Ectodermal cell (in vitro differentiated cells): ENCODE data around the gene SPTBN1.

Experiments
- H3K27ac ChIP-seq: 2 replicates; pipeline ENCODE4 v1.7.0; 2013; ENCODE audit warnings: mild to moderate bottlenecking, low read depth, low read length; ENCODE audit not compliant: insufficient read depth, poor library complexity, severe bottlenecking
- H3K27me3 ChIP-seq: 2 replicates; pipeline ENCODE4 v1.7.0; 2013; ENCODE audit warnings: mild to moderate bottlenecking, low read length; ENCODE audit not compliant: insufficient read depth, control insufficient read depth, poor library complexity, severe bottlenecking
- H3K36me3 ChIP-seq: one replicate; pipeline ENCODE4 v1.7.0; 2013; ENCODE audit warnings: low read length; ENCODE audit not compliant: control insufficient read depth, insufficient read depth
- H3K4me1 ChIP-seq: one replicate; pipeline ENCODE4 v1.7.0; 2013; ENCODE audit warnings: low read length; ENCODE audit not compliant: control insufficient read depth, insufficient read depth
- H3K4me3 ChIP-seq: 2 replicates; pipeline ENCODE4 v1.7.0; 2013; ENCODE audit warnings: low read depth, low read length, control low read depth; ENCODE audit not compliant: insufficient read depth
- H3K9me3 ChIP-seq: 2 replicates; pipeline ENCODE4 v1.7.0; 2013; ENCODE audit warnings: mild to moderate bottlenecking, low read length, moderate library complexity; ENCODE audit not compliant: control insufficient read depth
- WGBS, 2 experiments: methylation state at CpG; one replicate each; pipeline ENCODE4 v1.1.7; 2013; ENCODE audit warnings: missing lambda C conversion rate in 2 of 2; 5-methylcytosine and 5-hydroxymethylcytosine counted together

SPTBN1 gene

DNA sequence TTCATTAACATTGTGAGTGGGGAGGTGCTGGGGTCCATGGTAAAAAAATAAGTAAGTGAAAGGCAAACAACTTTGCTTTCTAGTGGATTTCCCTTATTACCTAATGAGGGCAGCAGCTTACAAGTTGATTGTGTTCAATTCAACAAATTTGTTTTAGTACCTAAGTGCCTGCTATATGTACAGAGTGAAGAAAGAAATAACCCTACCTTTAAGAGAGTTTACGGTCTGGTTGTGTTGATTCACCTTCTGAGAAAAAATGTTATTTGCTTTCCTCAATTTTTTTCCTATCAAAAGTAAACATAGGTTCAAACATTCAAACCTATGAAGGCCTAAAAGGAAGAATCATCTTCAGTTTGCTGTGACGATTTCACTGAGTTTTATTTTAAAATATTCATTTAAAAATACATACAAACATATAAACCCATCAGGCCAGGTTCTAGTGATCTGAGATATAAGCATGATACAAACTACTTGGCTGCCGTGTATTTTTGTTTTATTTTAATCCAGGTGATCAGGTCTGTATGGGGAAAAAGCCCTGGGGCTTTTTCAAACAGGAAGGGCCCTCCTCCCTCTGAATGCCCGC lies 1.5 kb upstream of the SPTBN1 start:
- Histone ChIP-seq H3K27ac (no peak overlapping the region), H3K4me1 (peaks cover 4% of the 10 kb centered on the region), H3K27me3 (peaks cover 36% of the 10 kb centered on the region), H3K9me3 (no peaks in the 10 kb centered on the region), H3K4me3 (peak overlapping the region; percentile 70), H3K36me3 (no peaks in the 10 kb centered on the region)
- WGBS, 2 experiments: 17 to 46% methylated on average over 2 to 3 of the region's 4 CpGs

DNA sequence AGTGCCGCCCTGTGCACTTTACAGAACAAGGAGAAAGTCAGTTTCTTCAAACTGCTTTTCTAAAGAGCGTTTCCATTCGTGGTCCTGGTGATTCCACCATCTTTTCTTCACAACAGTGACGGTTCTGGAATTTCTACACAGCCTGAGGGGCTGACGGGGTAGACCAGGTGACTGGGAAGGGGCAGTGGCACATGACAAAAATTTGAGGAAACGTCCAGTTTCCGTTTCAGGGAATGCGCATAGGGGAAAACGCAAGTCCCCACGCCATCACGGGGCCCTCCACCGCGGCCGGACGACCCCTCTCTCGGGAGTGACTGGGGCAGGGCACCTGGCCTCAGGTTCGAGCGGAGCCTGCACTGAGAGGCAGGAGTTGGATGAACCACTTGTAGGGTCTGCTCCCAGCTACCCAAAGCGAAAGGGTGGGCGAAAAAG lies 980 bp upstream of the SPTBN1 start:
- Histone ChIP-seq H3K27ac (peak overlapping the region; percentile 74), H3K4me1 (peaks cover 4% of the 10 kb centered on the region), H3K36me3 (no peaks in the 10 kb centered on the region), H3K9me3 (no peaks in the 10 kb centered on the region), H3K4me3 (peak overlapping the region; percentile 70), H3K27me3 (peaks cover 36% of the 10 kb centered on the region)
- WGBS, 2 experiments: 3 to 4% methylated on average over 20 of the region's 20 CpGs

DNA sequence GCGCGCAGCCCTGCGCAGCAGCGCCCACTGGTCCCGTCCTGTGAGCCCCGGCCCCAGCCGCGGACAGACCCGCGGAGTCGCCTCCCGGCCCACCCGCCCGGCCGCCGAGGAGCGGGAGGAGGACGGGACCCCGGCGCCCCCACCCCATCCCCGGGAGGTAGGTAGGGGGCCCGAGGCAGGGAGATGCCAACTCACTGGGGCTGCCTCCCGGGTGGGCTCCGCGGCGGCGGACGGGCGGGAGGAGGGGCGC lies 160 bp downstream of the SPTBN1 start:
- 0% methylated on average over 30 of the region's 30 CpGs for WGBS, 2 experiments
- Histone ChIP-seq H3K36me3 (no peaks in the 10 kb centered on the region), H3K4me3 (peak overlapping the region; percentile 70), H3K4me1 (peaks cover 4% of the 10 kb centered on the region), H3K27me3 (peaks cover 36% of the 10 kb centered on the region), H3K27ac (peak overlapping the region; percentile 50), H3K9me3 (no peaks in the 10 kb centered on the region)

DNA sequence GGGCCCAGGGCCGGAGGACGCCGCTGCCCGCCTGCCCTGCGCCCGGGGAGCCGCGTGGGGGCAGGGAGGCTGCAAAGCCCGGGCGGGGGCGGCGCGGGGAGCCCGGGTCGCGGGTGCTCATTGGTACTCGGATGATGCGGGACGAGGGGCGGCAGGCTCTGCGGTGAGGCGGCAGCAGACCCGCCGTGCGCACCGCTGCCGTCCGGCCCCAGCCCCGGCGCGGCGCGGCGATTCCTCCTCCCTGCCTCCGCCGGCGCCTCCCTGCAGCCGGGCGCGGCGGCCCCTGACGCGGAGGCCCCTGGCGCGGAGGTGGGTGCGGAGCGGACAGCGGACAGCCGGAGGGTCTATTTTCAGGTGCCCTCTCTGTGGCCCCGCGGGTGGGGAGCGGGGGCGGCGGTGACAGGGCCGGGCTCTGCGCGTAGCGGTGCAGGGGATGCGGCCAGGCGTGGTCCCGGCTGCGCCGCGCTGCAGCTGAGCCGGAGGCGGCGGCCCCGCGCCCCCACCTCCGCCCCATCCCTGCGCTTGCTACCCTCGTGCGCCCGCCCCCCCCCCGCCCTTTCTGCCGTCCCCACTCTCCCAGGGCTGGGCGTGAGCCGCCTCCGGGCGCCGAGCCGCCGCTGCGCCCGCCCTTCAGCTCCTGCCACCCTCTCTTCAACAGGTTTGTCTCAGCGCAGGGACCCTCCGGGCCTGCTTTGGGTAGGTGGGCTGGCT lies 640 bp downstream of the SPTBN1 start:
- Histone ChIP-seq H3K4me1 (peaks cover 4% of the 10 kb centered on the region), H3K9me3 (no peaks in the 10 kb centered on the region), H3K36me3 (no peaks in the 10 kb centered on the region), H3K27ac (no peak overlapping the region), H3K4me3 (peak overlapping the region; percentile 70), H3K27me3 (peaks cover 36% of the 10 kb centered on the region)
- 0 to 1% methylated on average over 83 to 87 of the region's 87 CpGs for WGBS, 2 experiments

DNA sequence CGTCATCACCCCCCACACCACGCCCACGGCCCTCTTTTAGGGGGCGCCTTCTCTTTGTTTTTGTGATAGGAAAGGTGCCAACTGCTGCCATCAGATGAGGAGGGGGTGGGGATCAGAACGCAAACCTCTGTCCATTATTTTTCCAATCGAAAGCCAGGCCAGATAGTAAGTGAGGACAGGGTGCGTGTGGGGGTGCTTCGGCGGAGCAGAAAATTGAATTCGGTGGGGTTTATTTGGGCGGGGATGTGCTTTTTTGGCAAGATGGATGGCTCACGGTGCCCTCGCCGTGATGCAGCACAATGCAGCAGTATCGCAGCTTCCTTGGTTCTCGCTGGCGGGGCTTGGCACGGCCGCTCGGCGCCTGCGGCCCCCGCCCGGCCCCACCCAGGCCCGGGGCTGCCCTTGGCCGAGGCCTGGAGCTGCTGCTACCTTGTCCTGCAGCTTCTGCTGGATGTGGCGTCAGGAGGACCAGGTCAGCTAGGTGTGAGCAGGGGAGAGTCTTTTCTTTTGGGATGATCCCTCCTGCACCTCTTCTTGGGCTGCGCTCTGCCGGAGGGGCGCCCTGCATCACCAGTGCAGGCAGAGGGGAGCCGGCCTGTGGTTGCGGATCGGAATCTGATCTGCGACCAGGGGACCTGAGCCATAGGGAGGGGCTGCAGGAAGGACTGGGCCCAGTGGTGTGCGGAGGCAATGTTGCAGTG lies 1.3 kb downstream of the SPTBN1 start:
- H3K4me3 ChIP-seq: peak overlapping the region; percentile 70
- peaks cover 36% of the 10 kb centered on the region for H3K27me3 ChIP-seq
- no peaks in the 10 kb centered on the region for H3K9me3 ChIP-seq
- H3K4me1 ChIP-seq: peaks cover 4% of the 10 kb centered on the region
- WGBS, 2 experiments: 0% methylated on average over 33 to 35 of the region's 35 CpGs
- no peak overlapping the region for H3K27ac ChIP-seq
- H3K36me3 ChIP-seq: no peaks in the 10 kb centered on the region

DNA sequence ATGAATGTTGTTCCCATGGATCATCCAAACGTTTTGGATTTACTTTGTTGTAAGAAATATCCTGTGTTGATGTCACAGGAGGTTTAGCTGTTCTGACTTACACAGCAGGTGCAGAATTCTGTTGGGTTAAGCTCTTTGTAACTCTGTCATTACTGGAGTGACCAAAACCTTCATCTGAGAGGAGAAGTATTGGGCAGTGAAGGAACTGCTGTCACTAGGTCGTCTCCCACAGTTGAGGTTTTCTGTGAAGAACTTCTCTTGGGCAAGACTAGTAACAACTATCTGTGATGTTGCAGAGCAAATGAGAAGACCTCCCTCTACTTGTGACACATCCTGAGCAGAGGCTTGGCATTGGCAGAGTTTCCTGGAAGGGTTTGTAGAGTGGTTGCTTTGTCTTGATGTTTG lies 2.9 kb downstream of the SPTBN1 start:
- Histone ChIP-seq H3K4me3 (no peak overlapping the region), H3K27ac (no peak overlapping the region), H3K9me3 (no peaks in the 10 kb centered on the region), H3K27me3 (peaks cover 34% of the 10 kb centered on the region), H3K36me3 (no peaks in the 10 kb centered on the region), H3K4me1 (peaks cover 4% of the 10 kb centered on the region)
- 59 to 65% methylated on average over 2 of the region's 2 CpGs for WGBS, 2 experiments

DNA sequence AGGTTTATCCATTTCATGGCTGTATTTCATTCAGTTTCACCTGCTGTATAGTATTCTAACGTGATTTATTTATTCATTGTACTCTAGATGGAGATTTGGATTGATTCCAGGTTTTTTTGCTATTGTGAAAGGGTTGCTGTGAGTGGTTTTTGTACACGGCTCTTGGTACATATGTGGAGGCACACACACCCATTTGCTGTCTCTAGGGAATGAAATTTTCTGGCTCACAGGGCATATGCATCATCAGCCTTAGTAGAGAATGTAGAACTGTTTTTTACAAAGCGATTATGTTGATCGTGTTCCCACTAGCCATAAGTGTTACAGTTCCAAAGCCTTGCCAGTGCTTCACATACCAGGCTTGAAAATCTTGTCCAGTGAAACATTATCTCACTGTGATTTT lies 5.1 kb downstream of the SPTBN1 start:
- no peaks in the 10 kb centered on the region for H3K4me1 ChIP-seq

DNA sequence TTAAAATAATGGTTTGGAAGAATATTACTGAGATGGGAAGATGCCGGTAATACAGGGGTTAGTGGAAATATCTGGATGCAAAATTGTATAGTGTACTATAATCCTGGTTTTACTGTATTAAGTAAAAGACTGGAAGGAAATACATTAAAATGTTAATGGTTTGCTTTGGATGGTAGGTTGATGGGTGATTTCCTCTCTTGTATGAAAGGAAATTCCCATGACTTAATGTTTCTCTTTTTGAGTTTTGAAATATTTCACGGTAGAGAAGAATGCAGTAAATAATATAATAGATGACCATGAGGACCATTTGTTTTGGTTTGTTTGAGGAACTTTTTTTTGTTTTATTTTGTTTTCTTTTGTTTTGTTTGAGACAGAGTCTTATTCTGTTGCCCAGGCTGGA lies 8.2 kb downstream of the SPTBN1 start:
- 94 to 95% methylated on average over 2 of the region's 2 CpGs for WGBS, 2 experiments
- no peaks in the 10 kb centered on the region for H3K4me1 ChIP-seq

More for the DNA sequence above, 5.1 kb downstream of the SPTBN1 start:
- Histone ChIP-seq H3K36me3 (no peaks in the 10 kb centered on the region), H3K4me3 (no peak overlapping the region), H3K27ac (no peak overlapping the region), H3K9me3 (no peaks in the 10 kb centered on the region), H3K27me3 (peaks cover 20% of the 10 kb centered on the region)
- WGBS, 2 experiments: 94 to 97% methylated on average over 4 of the region's 4 CpGs

DNA sequence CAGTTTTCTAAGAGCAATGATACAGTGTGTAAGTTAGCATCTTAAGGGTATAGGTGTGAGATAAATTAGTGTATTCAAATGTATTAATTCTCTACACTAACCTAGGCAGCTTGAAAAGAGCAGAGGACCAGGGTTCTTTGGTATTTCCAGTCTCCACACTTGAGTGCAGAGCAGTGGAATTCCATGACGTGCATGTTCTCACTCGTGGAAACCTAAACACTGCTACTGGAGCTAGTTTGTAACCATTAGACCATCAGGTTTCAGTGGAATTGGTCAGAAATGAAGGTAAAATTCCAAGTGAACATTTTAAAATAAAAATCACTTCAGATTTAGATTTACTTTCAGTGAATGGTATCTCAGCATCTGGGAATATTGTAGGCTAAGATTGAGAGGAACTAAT lies 9.0 kb downstream of the SPTBN1 start:
- Histone ChIP-seq H3K4me3 (no peak overlapping the region), H3K27me3 (no peaks in the 10 kb centered on the region), H3K36me3 (no peaks in the 10 kb centered on the region), H3K9me3 (no peaks in the 10 kb centered on the region), H3K4me1 (no peaks in the 10 kb centered on the region), H3K27ac (no peak overlapping the region)
- 84 to 94% methylated on average over 2 of the region's 2 CpGs for WGBS, 2 experiments

More for the DNA sequence above, 8.2 kb downstream of the SPTBN1 start:
- no peaks in the 10 kb centered on the region for H3K27me3 ChIP-seq
- no peak overlapping the region for H3K27ac ChIP-seq
- no peak overlapping the region for H3K4me3 ChIP-seq
- H3K36me3 ChIP-seq: no peaks in the 10 kb centered on the region
- no peaks in the 10 kb centered on the region for H3K9me3 ChIP-seq

DNA sequence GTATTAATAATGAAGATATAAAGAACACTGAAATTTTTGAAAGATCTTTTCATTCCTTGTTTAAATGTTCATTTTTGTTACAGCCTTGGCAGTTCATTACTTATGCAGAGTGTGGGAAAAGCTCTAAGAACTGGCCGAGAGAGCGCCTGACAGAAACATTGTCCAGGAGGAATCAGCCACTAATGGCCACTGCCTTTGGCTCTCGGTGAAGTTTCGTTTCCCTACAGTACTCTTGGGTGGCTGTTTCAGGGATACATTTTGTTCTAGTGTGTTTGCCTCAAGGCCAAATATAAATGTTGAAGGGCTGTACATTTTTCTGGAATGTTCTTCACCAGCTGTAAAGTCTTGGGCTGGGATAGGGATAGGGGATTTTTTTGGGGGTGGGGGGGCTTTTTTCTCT lies 10.7 kb downstream of the SPTBN1 start:
- no peak overlapping the region for H3K27ac ChIP-seq
- H3K36me3 ChIP-seq: no peaks in the 10 kb centered on the region

More for the DNA sequence above, 10.7 kb downstream of the SPTBN1 start:
- Histone ChIP-seq H3K27me3 (no peaks in the 10 kb centered on the region), H3K4me1 (no peaks in the 10 kb centered on the region), H3K9me3 (no peaks in the 10 kb centered on the region), H3K4me3 (no peak overlapping the region)
- 75 to 78% methylated on average over 4 of the region's 4 CpGs for WGBS, 2 experiments
